Embryonic facial prominence (tissue), 1 donor: ENCODE data around the gene DDX1.
"Not testable (repeated sequence)": the region's sequence is repeated elsewhere in the genome, so short reads cannot be mapped to it uniquely, and the experiment has no call there.

Experiments
- DNase-seq: peaks from one replicate; pipeline ENCODE4 v3.0.0-alpha.2; 2016; ENCODE audit errors: extremely low spot score

DDX1 gene

GRCh38 chr2:15616429-15616828 is 24.8 kb downstream of the DDX1 start:
- DNase-seq: no peak

GRCh38 chr2:15616850-15617777 is 25.4 kb downstream of the DDX1 start:
- no peak for DNase-seq

GRCh38 chr2:15617778-15618448 is 26.2 kb downstream of the DDX1 start:
- DNase-seq: no peak

GRCh38 chr2:15618449-15618855 is 26.8 kb downstream of the DDX1 start:
- DNase-seq: no peak

- DNase-seq: no peak
These were observed 27.4 kb downstream of the DDX1 start for GRCh38 chr2:15619076-15619475.

DNA sequence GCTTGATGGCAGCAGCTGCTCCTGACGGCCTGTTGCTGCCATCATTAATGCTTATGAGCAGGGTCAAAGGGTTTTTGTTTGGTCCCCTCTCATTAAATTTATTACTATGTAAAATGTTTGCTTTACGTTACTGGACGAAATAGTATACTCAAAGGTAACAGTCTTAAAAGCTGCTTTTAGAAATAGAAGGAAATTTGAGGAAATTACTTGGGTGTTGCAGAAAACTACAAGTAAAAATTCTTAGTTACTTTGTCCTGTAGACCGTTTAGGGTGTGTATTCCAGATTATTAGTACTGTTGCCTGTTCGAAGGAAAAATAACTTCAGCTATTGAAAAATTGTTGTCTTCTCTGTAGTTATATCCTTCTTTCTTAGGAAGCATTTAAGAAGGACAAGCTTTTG is 27.8 kb downstream of the DDX1 start:
- DNase-seq: no peak

- DNase-seq: no peak
These were observed 28.3 kb downstream of the DDX1 start for GRCh38 chr2:15619938-15620337.

DNA sequence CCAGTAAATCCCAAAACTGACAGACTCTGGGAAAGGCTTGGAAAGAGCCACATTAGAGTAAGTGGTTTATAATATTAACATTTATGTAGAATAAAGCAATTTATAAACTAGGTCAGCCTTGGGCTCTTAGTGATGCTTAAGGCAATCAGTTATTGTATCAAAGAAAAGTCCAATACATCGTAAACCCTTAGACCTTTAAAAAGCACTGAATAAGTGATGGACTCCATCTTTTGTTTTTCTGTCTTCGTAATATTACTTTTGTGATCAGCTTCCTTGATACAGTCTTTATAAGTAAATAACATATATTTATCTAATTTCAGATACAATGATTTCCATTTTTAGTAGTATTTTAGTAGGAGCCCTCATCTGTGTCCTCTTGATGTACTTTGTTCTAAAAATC is 28.7 kb downstream of the DDX1 start:
- no peak for DNase-seq

- DNase-seq: no peak
These were observed 29.3 kb downstream of the DDX1 start for GRCh38 chr2:15620857-15621471.

DNA sequence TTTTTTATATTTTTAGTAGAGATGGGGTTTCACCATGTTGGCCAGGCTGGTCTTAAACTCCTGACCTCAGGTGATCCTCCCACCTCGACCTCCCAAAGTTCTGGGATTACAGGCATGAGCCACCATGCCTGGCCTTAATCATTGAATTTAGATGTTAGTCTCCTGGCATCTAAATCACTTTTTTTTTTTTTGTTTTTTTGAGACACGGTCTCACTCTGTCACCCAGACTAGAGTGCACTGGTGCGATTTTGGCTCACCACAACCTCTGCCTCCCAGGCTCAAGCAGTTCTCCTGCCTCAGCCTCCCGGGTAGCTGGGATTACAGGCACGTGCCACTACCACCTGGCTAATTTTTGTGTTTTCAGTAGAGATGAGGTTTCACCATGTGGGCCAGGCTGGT is 29.8 kb downstream of the DDX1 start:
- DNase-seq: not testable (repeated sequence)

DNA sequence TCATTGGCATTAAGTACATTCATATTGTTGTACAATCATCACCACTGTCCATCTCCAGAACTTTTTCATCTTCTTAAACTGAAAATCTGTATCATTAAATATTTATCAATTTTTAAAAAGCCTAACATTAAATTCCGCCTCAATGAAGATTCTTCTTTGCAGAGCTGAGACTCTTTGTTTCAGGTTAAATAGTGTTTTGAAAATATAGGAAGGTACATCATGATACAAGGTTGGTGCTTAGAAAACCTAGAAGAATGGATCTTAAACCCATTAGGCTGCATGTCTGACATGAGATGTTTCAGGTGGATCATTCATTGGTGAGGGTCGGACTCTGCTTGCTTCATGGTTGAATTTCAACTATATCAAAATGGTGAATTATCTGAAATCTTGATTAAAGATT is 30.5 kb downstream of the DDX1 start:
- DNase-seq: no peak

DNA sequence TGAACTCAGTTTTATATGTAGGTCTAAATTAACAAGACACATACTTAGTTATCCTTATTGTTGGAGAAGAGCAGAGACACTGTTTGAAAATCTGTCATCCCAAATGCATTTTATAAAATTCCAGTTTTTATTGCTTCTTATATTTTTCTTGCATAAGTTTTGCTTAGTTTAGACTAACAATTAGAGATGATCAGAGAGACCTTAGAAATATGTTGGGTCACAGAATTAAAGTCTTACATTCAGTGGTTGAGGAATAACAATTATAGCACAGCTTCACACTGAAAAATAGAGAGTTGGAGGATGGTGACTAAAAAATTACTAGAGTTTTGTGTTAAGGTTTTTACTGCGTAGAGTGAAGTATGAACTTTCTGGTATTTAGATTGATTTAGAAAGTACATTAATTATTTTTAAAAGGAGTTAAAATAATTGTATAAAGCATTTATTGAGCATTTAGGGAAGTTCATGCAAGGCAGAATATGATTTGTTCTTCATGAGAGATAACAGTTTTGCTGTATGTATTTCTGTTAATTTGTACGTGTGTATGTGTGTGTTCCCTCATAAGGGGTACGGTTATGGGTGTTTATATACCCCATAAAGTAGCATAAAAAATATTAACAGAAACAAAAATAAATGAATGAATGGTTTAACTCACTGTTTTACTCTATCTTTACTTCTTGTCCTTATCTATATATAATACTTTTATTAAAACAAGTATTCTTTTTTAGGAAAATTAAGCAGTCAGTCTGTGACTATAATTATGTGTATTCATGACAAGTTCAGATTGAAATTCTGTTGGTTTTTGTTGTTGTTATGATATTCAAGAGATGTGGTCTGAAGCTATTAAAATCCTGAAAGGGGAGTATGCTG is 31.2 kb downstream of the DDX1 start:
- DNase-seq: no peak

- no peak for DNase-seq
These were observed 31.8 kb downstream of the DDX1 start for GRCh38 chr2:15623481-15623796.

DNA sequence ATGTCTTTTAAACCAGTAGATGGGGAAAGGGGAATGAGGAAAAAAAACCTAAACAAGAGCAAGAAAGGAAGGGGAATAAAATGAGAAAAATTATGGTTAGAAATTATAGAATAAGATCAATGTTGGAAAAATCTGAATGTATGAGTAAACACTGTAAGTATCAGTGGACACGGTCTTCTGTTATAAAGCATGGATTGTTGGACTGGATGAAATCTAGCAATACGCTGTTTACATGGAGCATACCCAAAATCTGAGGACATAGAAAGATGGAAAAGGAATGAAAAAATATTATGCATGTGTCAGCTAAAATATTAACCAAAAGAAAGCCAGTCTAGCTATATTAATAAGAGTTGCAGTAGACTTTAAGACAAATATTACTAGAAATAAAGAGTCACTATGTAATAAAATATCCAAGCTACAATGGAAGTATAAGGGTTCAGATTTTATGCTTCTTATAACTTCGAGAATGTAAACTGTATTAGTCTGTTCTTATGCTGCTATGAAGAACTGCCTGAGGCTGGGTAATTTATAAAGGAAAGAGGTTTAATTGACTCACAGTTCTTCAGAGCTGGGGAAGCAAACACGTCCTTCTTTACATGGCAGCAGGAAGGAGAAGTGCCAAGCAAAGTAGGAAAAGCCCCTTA is 32.4 kb downstream of the DDX1 start:
- no peak for DNase-seq

- no peak for DNase-seq
These were observed 33.2 kb downstream of the DDX1 start for GRCh38 chr2:15624903-15625302.

DNA sequence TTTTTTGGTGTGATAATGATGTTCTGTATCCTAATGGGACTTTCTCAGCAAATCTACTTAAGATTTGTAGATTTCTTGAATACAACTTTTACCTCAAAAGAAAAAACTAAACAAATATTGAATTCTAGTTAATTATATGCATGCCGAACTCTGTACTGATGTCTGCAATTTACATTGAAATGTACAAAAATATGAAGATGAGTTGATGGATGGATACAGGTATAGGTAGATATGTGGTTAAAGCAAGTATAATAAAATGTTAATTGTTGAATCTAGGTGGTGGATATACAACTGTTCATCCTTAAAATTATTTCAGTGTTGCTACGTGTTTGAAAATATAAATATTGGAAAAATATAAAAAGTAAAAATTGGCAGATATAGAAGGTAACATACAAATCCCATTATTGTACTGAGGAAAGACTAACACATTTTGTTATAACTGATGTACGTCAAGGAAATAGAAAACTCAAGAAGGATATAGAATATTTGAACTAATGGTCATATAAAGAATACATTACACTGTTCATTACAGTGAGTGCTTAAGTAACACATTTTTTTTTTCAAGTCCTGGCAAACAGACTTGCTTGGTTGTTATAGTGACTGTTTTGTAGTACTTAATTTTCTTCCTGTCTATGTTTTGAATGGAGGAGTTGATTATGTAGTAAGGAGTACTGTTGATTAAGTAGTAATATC is 33.8 kb downstream of the DDX1 start:
- DNase-seq: no peak

DNA sequence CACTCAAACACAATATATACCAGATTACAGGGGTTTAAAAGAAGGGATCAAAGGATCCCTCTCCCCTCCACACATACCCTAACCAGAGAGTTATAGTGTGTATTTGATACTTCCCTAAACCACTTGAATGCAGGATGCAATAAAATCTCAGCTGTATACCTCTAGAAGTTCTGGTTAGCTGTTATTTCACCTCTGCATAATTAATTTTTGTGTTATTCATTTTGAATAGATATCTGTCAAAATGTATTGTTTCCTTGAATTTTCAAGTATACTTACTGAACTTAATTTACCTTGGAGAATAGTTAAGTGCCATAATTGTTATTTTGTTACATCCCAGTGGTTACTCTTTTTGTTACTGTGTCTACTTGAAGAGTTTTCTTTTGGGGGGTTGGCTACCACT is 34.5 kb downstream of the DDX1 start:
- no peak for DNase-seq

DNA sequence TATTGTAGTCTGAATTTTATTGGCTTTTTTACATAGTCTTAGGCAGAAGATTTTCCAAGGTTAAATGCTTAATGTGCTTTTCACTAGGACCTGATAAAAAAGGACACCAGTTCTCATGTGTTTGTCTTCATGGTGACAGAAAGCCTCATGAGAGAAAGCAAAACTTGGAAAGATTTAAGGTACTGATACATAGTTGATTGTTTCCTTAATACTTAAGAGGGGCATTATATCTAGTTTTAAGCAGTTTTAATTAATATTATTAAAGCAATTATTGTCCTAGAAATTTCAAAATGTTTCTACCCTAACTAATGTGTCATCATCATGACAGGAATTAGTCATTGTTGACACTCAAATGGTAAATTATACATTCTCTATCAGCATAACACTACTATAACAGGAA is 35.3 kb downstream of the DDX1 start:
- no peak for DNase-seq

DNA sequence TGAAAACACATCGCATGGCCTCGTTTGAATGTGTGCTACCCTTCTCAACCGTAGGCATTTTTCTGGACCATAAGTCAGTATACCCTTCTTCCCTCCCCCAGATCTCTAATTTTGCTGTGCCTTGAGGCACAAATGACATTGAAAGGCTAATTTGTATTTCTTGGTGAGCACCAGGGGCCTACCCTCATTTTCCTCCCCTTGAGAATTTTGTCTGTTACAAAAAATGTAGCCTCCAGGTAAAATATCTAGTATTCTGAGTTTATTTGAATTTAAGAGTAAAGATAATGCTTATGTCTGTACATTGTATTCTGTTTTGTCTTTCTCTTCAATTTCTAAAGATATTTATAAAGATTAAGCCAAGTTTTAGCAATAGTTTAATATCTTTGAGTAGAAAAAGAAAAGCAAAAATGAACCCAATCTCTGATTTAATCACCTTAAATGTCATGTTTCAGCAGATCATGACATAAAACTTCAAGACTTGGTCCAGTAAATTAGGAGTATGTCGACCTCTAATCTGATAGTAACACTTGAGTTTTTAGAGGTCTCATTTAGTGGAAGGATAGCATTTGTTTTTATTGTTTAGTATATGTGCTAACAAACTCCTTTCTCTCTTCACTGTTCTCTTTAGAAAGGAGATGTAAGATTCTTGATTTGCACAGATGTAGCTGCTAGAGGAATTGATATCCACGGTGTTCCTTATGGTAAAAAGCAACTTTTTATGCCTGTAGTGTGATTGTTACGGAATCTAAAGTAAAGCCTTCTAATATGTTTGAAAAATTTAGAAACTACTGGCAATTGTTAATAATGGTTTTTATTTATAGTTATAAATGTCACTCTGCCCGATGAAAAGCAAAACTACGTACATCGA is 36.4 kb downstream of the DDX1 start:
- no peak for DNase-seq
